Thyroid gland (tissue), 4 donors: ENCODE data around the gene TOX3. TPM values are rescaled to one million over a fixed set of nuclear protein-coding genes. Genes with fewer than 3 reads are reported as not detected.

Source experiments
- DNase-seq, 2 donors: peaks; one replicate each; pipeline ENCODE4 v3.0.0-alpha.2; 2019
- H3K27ac ChIP-seq, 3 donors: fragments of 200-600 bp; sonication (generic); 1 replicate in 2 of 3; 2 replicates in 1 of 3; pipeline ENCODE4 v1.5.1; 2016 to 2019; ENCODE audit warnings: mild to moderate bottlenecking in 1 of 3, moderate library complexity in 1 of 3
- H3K27me3 ChIP-seq: fragments of 200-600 bp; sonication (generic); one replicate; pipeline ENCODE4 v1.5.1; 2019
- H3K36me3 ChIP-seq, 2 donors: fragments of 200-600 bp; sonication (generic); one replicate each; pipeline ENCODE4 v1.5.1; 2016 to 2019
- H3K4me1 ChIP-seq, 2 donors: fragments of 200-600 bp; sonication (generic); one replicate each; pipeline ENCODE4 v1.5.1; 2017 to 2019
- H3K4me3 ChIP-seq, 3 donors: fragments of 200-600 bp; sonication (generic); replicated peaks in 1 of 3; 1 replicate in 2 of 3; 2 replicates in 1 of 3; pipeline ENCODE4 v1.5.1; 2016; ENCODE audit warnings: mild to moderate bottlenecking in 1 of 3
- H3K9me3 ChIP-seq: fragments of 200-600 bp; sonication (generic); one replicate; pipeline ENCODE4 v1.5.1; 2017
- CTCF ChIP-seq, 6 experiments: fragments of 200-600 bp in 3 of 6; fragments of 450-650 bp in 3 of 6; sonication (generic) in 3 of 6; IDR thresholded peaks; one replicate each; pipeline ENCODE4 v1.5.1; 2016 to 2019; ENCODE audit warnings: antibody characterized with exemption in 6 of 6, mild to moderate bottlenecking in 2 of 6, inconsistent platforms in 1 of 6, moderate library complexity in 1 of 6
- POLR2A ChIP-seq, 2 donors: fragments of 450-650 bp; IDR thresholded peaks; one replicate each; pipeline ENCODE4 v1.6.1; 2017; ENCODE audit warnings: antibody characterized with exemption in 2 of 2, mild to moderate bottlenecking in 2 of 2, moderate library complexity in 1 of 2
- WGBS, 2 donors: methylation state at CpG; one replicate each; pipeline ENCODE4 v1.1.5; 2017; 5-methylcytosine and 5-hydroxymethylcytosine counted together
- intact Hi-C: fragments of 100-400 bp; cut with DNase I; formaldehyde crosslinking; loops from one replicate; pipeline ENCODE4 v1.15.1; 2023
- total RNA-seq, 4 donors: library from RNA; depleted of rRNA; stranded (reverse); fragments of >200 nt; gene quantifications; one replicate each; pipeline ENCODE4 v1.2.3, GENCODE V29; 2016

TOX3 gene
- not detected for total RNA-seq

GRCh38 chr16:52547004-52547833 lies at the start of gene TOX3:
TOX3 (minus strand) TSS chr16:52547143; CDS start chr16:52546723, 420 bp downstream.
- WGBS, 2 donors: 4 to 5% methylated on average over 28 to 29 of the region's 83 CpGs
- Histone ChIP-seq H3K4me1 (peaks cover 15 to 21% of the 10 kb centered on the region in 2 donors), H3K4me3 (no peak within 1 kb of the TSS), H3K36me3 (no peaks in the 10 kb centered on the region), H3K27me3 (peaks cover 12% of the 10 kb centered on the region), H3K9me3 (no peaks in the 10 kb centered on the region), H3K27ac (no peak within 1 kb of the TSS)
- intact Hi-C loops: no loop called here
- no peak for TF ChIP-seq POLR2A (IDR thresholded peaks at IDR 0.05)
- TF ChIP-seq CTCF (IDR thresholded peaks at IDR 0.05): no peak
- no peak for DNase-seq

- H3K4me3 ChIP-seq: no peak overlapping the region
- no peaks in the 10 kb centered on the region for H3K36me3 ChIP-seq
- no peak for DNase-seq
- 66 to 86% methylated on average over 2 of the region's 2 CpGs for WGBS, 2 donors
- no peaks in the 10 kb centered on the region for H3K4me1 ChIP-seq
- TF ChIP-seq POLR2A (IDR thresholded peaks at IDR 0.05): no peak
- TF ChIP-seq CTCF (IDR thresholded peaks at IDR 0.05): no peak
- intact Hi-C loops: no loop called here
- no peaks in the 10 kb centered on the region for H3K27me3 ChIP-seq
- H3K27ac ChIP-seq: no peak overlapping the region
- H3K9me3 ChIP-seq: no peaks in the 10 kb centered on the region
Observed at GRCh38 chr16:52592778-52593177, 45.8 kb upstream of the TOX3 start.

GRCh38 chr16:52591934-52592592 lies 45.1 kb upstream of the TOX3 start:
- no peak overlapping the region for H3K4me3 ChIP-seq
- no peaks in the 10 kb centered on the region for H3K9me3 ChIP-seq
- intact Hi-C loops: no loop called here
- DNase-seq: no peak
- no peaks in the 10 kb centered on the region for H3K4me1 ChIP-seq
- H3K27ac ChIP-seq: no peak overlapping the region
- TF ChIP-seq CTCF (IDR thresholded peaks at IDR 0.05): no peak
- TF ChIP-seq POLR2A (IDR thresholded peaks at IDR 0.05): no peak
- WGBS, 2 donors: 45 to 57% methylated on average over 5 of the region's 5 CpGs
- no peaks in the 10 kb centered on the region for H3K27me3 ChIP-seq
- no peaks in the 10 kb centered on the region for H3K36me3 ChIP-seq

- TF ChIP-seq CTCF (IDR thresholded peaks at IDR 0.05): no peak
- no peak for TF ChIP-seq POLR2A (IDR thresholded peaks at IDR 0.05)
- WGBS, 2 donors: 78% methylated on average over 5 of the region's 5 CpGs
- no peaks in the 10 kb centered on the region for H3K27me3 ChIP-seq
- DNase-seq: no peak
- no peak overlapping the region for H3K4me3 ChIP-seq
- intact Hi-C loops: no loop called here
- H3K9me3 ChIP-seq: no peaks in the 10 kb centered on the region
- H3K4me1 ChIP-seq: no peaks in the 10 kb centered on the region
- H3K27ac ChIP-seq: no peak overlapping the region
- H3K36me3 ChIP-seq: no peaks in the 10 kb centered on the region
Observed at GRCh38 chr16:52591471-52591870, 44.5 kb upstream of the TOX3 start.

GRCh38 chr16:52586159-52586558 lies 39.2 kb upstream of the TOX3 start:
- 92 to 95% methylated on average over 2 of the region's 2 CpGs for WGBS, 2 donors
- no peak overlapping the region for H3K4me3 ChIP-seq

More at GRCh38 chr16:52586159-52586558, 39.2 kb upstream of the TOX3 start:
- Histone ChIP-seq H3K27ac (no peak overlapping the region), H3K27me3 (no peaks in the 10 kb centered on the region), H3K4me1 (no peaks in the 10 kb centered on the region), H3K36me3 (no peaks in the 10 kb centered on the region), H3K9me3 (no peaks in the 10 kb centered on the region)
- intact Hi-C loops: no loop called here
- TF ChIP-seq CTCF (IDR thresholded peaks at IDR 0.05): no peak
- no peak for TF ChIP-seq POLR2A (IDR thresholded peaks at IDR 0.05)
- no peak for DNase-seq
